HepG2 (cell line): ENCODE measurements around the gene RIMBP2. TPM values are rescaled to one million over a fixed set of nuclear protein-coding genes. Genes with fewer than 3 reads are reported as not detected.

Source experiments
- ATAC-seq: fragments of 200-7000 bp; cut with Tn5 transposase; 3 replicates; pipeline ENCODE4 v1.9.1; 2020; ENCODE audit warnings: mild to moderate bottlenecking, moderate library complexity
- BruUV-seq: library from RNA; stranded (reverse); fragments of 400-500 nt; replicated peaks from 2 replicates; lab custom pipeline; 2021; lab: Mats Ljungman, UMichigan
- CTCF ChIA-PET: fragments of 300-600 bp; formaldehyde crosslinking; extraction: SDS; loops from one replicate; lab custom pipeline; 2021; ENCODE audit warnings: low total read pairs, inconsistent platforms, low intra/inter-chr PET ratio; lab: Yijun Ruan, JAX
- POLR2A ChIA-PET: fragments of 350-600 bp; sonication (Branson Sonifier 250); formaldehyde crosslinking; loops from one replicate; lab custom pipeline; 2020; ENCODE audit warnings: antibody characterized with exemption, inconsistent platforms; lab: Yijun Ruan, JAX
- DNase-seq: peaks from one replicate; pipeline ENCODE4 v3.0.0-alpha.2; 2015; ENCODE audit warnings: low spot score
- FAIRE-seq: peaks from 3 replicates; lab custom pipeline; 2011; peaks lifted over from hg19 to GRCh38; lab: Jason Lieb, UNC
- H2AFZ ChIP-seq: one replicate; pipeline ENCODE4 v1.6.1; 2011; ENCODE audit warnings: low read length, inconsistent platforms
- H3K27ac ChIP-seq: fragments of 300-600 bp; 3 replicates; pipeline ENCODE4 v1.8.0; 2011; ENCODE audit warnings: mixed run types, mild to moderate bottlenecking, mixed read lengths, low read length, inconsistent platforms; ENCODE audit not compliant: insufficient read depth; ENCODE audit errors: extremely low read length
- H3K27me3 ChIP-seq, 2 experiments: fragments of 200-600 bp in 1 of 2; 2 replicates in 1 of 2; 3 replicates in 1 of 2; pipeline versions ENCODE4 v1.6.0 to v1.8.0; 2011; ENCODE audit warnings: low read length in 2 of 2, mild to moderate bottlenecking in 2 of 2, moderate library complexity in 2 of 2, inconsistent platforms in 1 of 2; ENCODE audit not compliant: insufficient read depth in 2 of 2, control insufficient read depth in 1 of 2
- H3K36me3 ChIP-seq, 2 experiments: fragments of 200-600 bp in 1 of 2; replicated peaks in 1 of 2; 2 replicates in 1 of 2; 3 replicates in 1 of 2; pipeline versions ENCODE4 v1.5.1 to v1.8.0; 2011; ENCODE audit warnings: low read length in 2 of 2, inconsistent platforms in 1 of 2; ENCODE audit not compliant: insufficient read depth in 2 of 2, control insufficient read depth in 1 of 2
- H3K4me1 ChIP-seq: 2 replicates; pipeline ENCODE4 v1.5.1; 2012; ENCODE audit warnings: low read length, inconsistent platforms; ENCODE audit not compliant: insufficient read depth
- H3K4me2 ChIP-seq: 2 replicates; pipeline ENCODE4 v1.6.0; 2011; ENCODE audit warnings: low read depth, low read length, inconsistent platforms
- H3K4me3 ChIP-seq, 3 experiments: fragments of 200-600 bp in 1 of 3; sonication (generic), shearing (Covaris generic) in 1 of 3; replicated peaks in 1 of 3; 2 replicates each; pipeline ENCODE4 v1.5.1; 2011 to 2016; ENCODE audit warnings: low read length in 3 of 3, inconsistent platforms in 2 of 3, low read depth in 2 of 3, mild to moderate bottlenecking in 2 of 3, control low read depth in 1 of 3, mixed read lengths in 1 of 3; ENCODE audit not compliant: insufficient read depth in 1 of 3
- H3K79me2 ChIP-seq: one replicate; pipeline ENCODE4 v1.6.1; 2011; ENCODE audit warnings: low read length, inconsistent platforms; ENCODE audit not compliant: insufficient read depth
- H3K9ac ChIP-seq: 2 replicates; pipeline ENCODE4 v1.6.0; 2011; ENCODE audit warnings: mild to moderate bottlenecking, low read depth, low read length, inconsistent platforms; ENCODE audit not compliant: insufficient read depth
- H3K9me3 ChIP-seq: 2 replicates; pipeline ENCODE4 v1.5.1; 2012; ENCODE audit warnings: mild to moderate bottlenecking, low read length
- H4K20me1 ChIP-seq: 2 replicates; pipeline ENCODE4 v1.6.0; 2011; ENCODE audit warnings: inconsistent platforms, mild to moderate bottlenecking, low read length, moderate library complexity; ENCODE audit not compliant: insufficient read depth
- CEBPB ChIP-seq: IDR thresholded peaks from 2 replicates; pipeline ENCODE4 v1.6.1; 2011; ENCODE audit warnings: low read depth, low read length, improper control_type of control experiment, borderline replicate concordance
- CHD4 ChIP-seq: fragments of 200-600 bp; sonication (generic); IDR thresholded peaks from 2 replicates; pipeline ENCODE4 v1.7.0; 2017; ENCODE audit warnings: mild to moderate bottlenecking, low read length, borderline replicate concordance
- EZH2 ChIP-seq: conservative IDR thresholded peaks from 2 replicates; pipeline ENCODE4 v1.6.1; 2012; ENCODE audit warnings: mild to moderate bottlenecking, low read depth, low read length, moderate library complexity
- KDM6A ChIP-seq: IDR thresholded peaks from 2 replicates; pipeline ENCODE4 v1.6.1; 2016; ENCODE audit warnings: low read depth
- KIAA2018 ChIP-seq: sonication (generic); formaldehyde crosslinking; IDR thresholded peaks from 2 replicates; pipeline ENCODE4 v1.5.0; 2020; ENCODE audit warnings: mild to moderate bottlenecking, missing genetic modification reagents, borderline replicate concordance
- KMT2A ChIP-seq: sonication (generic); formaldehyde crosslinking; IDR thresholded peaks from 2 replicates; pipeline ENCODE4 v1.4.0; 2020; ENCODE audit warnings: missing genetic modification reagents
- ZNF263 ChIP-seq: sonication (generic); formaldehyde crosslinking; IDR thresholded peaks from 2 replicates; pipeline ENCODE4 v1.4.0; 2020; ENCODE audit warnings: missing genetic modification reagents
- ZNF446 ChIP-seq: sonication (generic); formaldehyde crosslinking; IDR thresholded peaks from 2 replicates; pipeline ENCODE4 v1.5.0; 2020; ENCODE audit warnings: mild to moderate bottlenecking, missing genetic modification reagents
- WGBS: methylation state at CpG from one replicate; pipeline ENCODE4 v1.1.6; 2017; ENCODE audit warnings: low lambda C conversion rate; 5-methylcytosine and 5-hydroxymethylcytosine counted together
- in situ Hi-C: cut with HindIII; loops from 2 replicates; pipeline ENCODE4 v1.10.0; 2017; ENCODE audit warnings: low pct_unique_long_range_greater_than_20kb; ENCODE audit not compliant: extremely low pct_ligation_motif_present
- intact Hi-C: fragments of 100-400 bp; cut with micrococcal nuclease; formaldehyde crosslinking; loops from one replicate; pipeline ENCODE4 v1.10.0; 2022; ENCODE audit not compliant: unreplicated experiment
- polyA plus RNA-seq, 8 experiments: library from polyadenylated mRNA; depleted of rRNA in 3 of 8; stranded (reverse) in 7 of 8; unstranded in 1 of 8; fragments of >200 nt; fragmentation: Illumina TruSeq in 4 of 8; extraction: Trizol in 4 of 8; gene quantifications; 2 replicates each; pipeline versions ENCODE4 v1.2.1 to v1.2.3, GENCODE V29; 2011 to 2016; ENCODE audit warnings: low read depth in 4 of 8, missing spikeins in 1 of 8, mixed read lengths in 1 of 8; ENCODE audit not compliant: insufficient read depth in 1 of 8
- total RNA-seq, 5 experiments: library from RNA; depleted of rRNA; stranded (reverse); fragments of >200 nt; fragmentation: Illumina TruSeq; extraction: Trizol; gene quantifications; 2 replicates each; pipeline ENCODE4 v1.2.3, GENCODE V29; 2016; ENCODE audit warnings: low read depth in 1 of 5
- TF ChIP-seq, protein P1 (sequence below): sonication (generic); formaldehyde crosslinking; IDR thresholded peaks from 2 replicates; pipeline ENCODE4 v1.9.0; 2021; ENCODE audit warnings: missing genetic modification reagents, borderline replicate concordance

The RIMBP2 gene
- total and polyA plus RNA-seq, 2 of the 13 experiments (the other 11 are each of a cell fraction or from before 2014, with no cell fraction given): 0.03 TPM; not detected in 1

DNA sequence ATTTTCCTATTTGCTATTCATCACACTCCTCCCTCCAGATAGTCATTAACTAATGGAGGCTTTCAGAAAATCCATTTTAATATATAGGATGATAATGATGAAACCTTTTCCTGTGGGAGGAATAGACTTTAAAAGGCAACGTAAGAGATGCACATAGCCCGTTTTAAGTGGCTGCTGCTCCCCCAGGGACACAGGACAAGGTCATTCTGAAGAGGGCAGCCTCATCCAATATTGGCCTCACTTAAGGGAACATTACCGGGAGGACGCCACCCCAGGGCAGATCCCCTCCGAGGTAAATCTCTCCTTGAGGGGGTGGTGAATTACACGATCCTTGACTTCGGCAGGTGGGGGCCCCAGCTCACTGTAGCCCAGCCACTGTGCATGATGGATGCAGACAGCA lies 246.5 kb downstream of the RIMBP2 start:
- no peak overlapping the region for H2AFZ ChIP-seq
- no peak for ATAC-seq
- H3K27ac ChIP-seq: no peak overlapping the region
- 8% methylated on average over 6 of the region's 7 CpGs for WGBS
- no peaks in the 10 kb centered on the region for H4K20me1 ChIP-seq
- intact Hi-C loops: loop anchor here (10.0 kb wide), 1 partner anchor 275 kb away; no protein-coding TSS in a partner anchor
- no peak for DNase-seq
- ChIA-PET POLR2A (no interaction called here), CTCF (no interaction called here)
- H3K79me2 ChIP-seq: no peaks in the 10 kb centered on the region
- no peak overlapping the region for H3K4me2 ChIP-seq
- H3K4me1 ChIP-seq: no peaks in the 10 kb centered on the region
- in situ Hi-C loops: no loop called here
- no peak overlapping the region for H3K9ac ChIP-seq
- BruUV-seq: no TSS peak
- no peak for FAIRE-seq
- peaks cover 17% of the 10 kb centered on the region for H3K9me3 ChIP-seq
- H3K36me3 ChIP-seq: no peaks in the 10 kb centered on the region
- no peak overlapping the region for H3K4me3 ChIP-seq
- peaks cover 2 to 32% of the 10 kb centered on the region in 2 experiments; a peak in 4 of 5 replicates for H3K27me3 ChIP-seq
- TF ChIP-seq EZH2 (no peak), CHD4 (no peak), CEBPB (no peak), KDM6A (CRISPR knock-in tag) (no peak), KMT2A (CRISPR knock-in tag) (no peak), KIAA2018 (no peak), ZNF446 (CRISPR knock-in tag) (no peak), ZNF263 (CRISPR knock-in tag) (no peak)
- TF ChIP-seq, protein P1, sequence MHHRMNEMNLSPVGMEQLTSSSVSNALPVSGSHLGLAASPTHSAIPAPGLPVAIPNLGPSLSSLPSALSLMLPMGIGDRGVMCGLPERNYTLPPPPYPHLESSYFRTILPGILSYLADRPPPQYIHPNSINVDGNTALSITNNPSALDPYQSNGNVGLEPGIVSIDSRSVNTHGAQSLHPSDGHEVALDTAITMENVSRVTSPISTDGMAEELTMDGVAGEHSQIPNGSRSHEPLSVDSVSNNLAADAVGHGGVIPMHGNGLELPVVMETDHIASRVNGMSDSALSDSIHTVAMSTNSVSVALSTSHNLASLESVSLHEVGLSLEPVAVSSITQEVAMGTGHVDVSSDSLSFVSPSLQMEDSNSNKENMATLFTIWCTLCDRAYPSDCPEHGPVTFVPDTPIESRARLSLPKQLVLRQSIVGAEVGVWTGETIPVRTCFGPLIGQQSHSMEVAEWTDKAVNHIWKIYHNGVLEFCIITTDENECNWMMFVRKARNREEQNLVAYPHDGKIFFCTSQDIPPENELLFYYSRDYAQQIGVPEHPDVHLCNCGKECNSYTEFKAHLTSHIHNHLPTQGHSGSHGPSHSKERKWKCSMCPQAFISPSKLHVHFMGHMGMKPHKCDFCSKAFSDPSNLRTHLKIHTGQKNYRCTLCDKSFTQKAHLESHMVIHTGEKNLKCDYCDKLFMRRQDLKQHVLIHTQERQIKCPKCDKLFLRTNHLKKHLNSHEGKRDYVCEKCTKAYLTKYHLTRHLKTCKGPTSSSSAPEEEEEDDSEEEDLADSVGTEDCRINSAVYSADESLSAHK (CRISPR knock-in tag): no peak
